Ishikawa (cell line): ENCODE data around the gene ABHD16A.

Experiments
- CEBPB ChIP-seq: IDR thresholded peaks from 2 replicates; pipeline ENCODE4 v1.6.1; 2012
- CREB1 ChIP-seq: IDR thresholded peaks from 2 replicates; pipeline ENCODE4 v1.6.1; 2012; ENCODE audit warnings: low read depth
- EP300 ChIP-seq: IDR thresholded peaks from 2 replicates; pipeline ENCODE4 v1.6.1; 2012; ENCODE audit warnings: borderline replicate concordance
- FOXM1 ChIP-seq: IDR thresholded peaks from 2 replicates; pipeline ENCODE4 v1.6.1; 2012; ENCODE audit warnings: low read depth, borderline replicate concordance
- MAX ChIP-seq: IDR thresholded peaks from 2 replicates; pipeline ENCODE4 v1.6.1; 2012
- NFIC ChIP-seq: IDR thresholded peaks from 2 replicates; pipeline ENCODE4 v1.6.1; 2012
- RAD21 ChIP-seq: IDR thresholded peaks from 2 replicates; pipeline ENCODE4 v1.6.1; 2012; ENCODE audit warnings: low read depth
- REST ChIP-seq: IDR thresholded peaks from 2 replicates; pipeline ENCODE4 v1.6.1; 2012; ENCODE audit warnings: low read depth, mild to moderate bottlenecking
- TAF1 ChIP-seq: IDR thresholded peaks from 2 replicates; pipeline ENCODE4 v1.6.1; 2012; ENCODE audit warnings: low read depth, mild to moderate bottlenecking
- TCF12 ChIP-seq: IDR thresholded peaks from 2 replicates; pipeline ENCODE4 v1.6.1; 2012; ENCODE audit warnings: low read depth
- TEAD4 ChIP-seq: IDR thresholded peaks from 2 replicates; pipeline ENCODE4 v1.6.1; 2012
- USF1 ChIP-seq: IDR thresholded peaks from 2 replicates; pipeline ENCODE4 v1.6.1; 2012
- YY1 ChIP-seq: IDR thresholded peaks from 2 replicates; pipeline ENCODE4 v1.6.1; 2012; ENCODE audit warnings: low read depth
- ZBTB7A ChIP-seq: IDR thresholded peaks from 2 replicates; pipeline ENCODE4 v1.6.1; 2012; ENCODE audit warnings: low read depth

- TF ChIP-seq RAD21 (no peak), REST (no peak), NFIC (no peak), MAX (no peak), EP300 (no peak), YY1 (no peak), TAF1 (no peak), FOXM1 (no peak), ZBTB7A (no peak), USF1 (no peak), CEBPB (no peak), TEAD4 (no peak), TCF12 (no peak), CREB1 (no peak)
Observed at GRCh38 chr6:31687860-31688693, 15.0 kb downstream of the ABHD16A start.
